T-helper 1 cell (primary cell): ENCODE data around the gene KRTAP12-1.

Experiments
- DNase-seq, 5 donors: peaks; one replicate each; pipeline ENCODE4 v3.0.0-alpha.2; 2012 to 2020

KRTAP12-1 gene

GRCh38 chr21:44710756-44711326 lies 28.9 kb upstream of the KRTAP12-1 start:
- DNase-seq, result no peak

GRCh38 chr21:44710294-44710665 lies 28.3 kb upstream of the KRTAP12-1 start:
- DNase-seq, result no peak

DNA sequence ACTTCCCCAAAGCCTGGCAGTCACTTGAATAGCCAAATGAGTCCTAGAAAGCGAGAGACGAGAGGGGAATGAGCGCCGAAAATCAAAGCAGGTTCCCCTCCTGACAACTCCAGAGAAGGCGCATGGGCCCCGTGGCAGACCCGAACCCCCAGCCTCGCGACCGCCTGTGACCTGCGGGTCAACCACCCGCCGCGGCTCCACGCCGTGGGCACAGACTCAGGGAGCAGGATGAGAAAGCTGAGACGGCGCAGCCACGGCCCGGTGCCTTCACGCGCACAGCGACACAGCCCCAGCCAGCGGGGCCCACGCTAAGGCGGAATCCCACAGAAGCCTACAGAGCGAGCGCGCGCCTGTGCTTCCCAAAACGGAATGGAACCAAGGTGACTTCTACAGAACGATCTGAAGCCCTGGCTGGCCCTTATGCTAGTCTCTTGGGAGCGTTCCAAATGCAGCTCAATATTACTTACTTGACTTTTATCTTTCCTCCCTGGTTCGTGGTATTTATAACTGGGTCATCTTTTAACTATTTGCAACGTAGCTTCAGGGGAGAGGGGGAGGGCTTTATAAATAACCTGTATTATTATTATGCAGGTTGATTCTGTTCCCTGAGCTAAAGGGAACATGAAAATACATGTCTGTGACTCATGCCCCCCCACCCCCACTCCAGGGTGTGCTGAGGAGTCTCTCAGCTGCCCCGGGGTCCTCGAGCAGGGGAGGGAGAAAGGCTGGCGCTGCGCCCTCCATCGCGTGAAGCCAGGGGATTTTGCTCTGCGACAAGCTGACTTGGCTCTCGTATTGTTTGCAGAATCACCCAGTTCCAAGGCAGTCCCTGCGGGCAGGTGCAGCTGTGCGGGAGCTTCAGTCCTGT lies 27.7 kb upstream of the KRTAP12-1 start:
- DNase-seq, result no peak

GRCh38 chr21:44708866-44709425 lies 27.0 kb upstream of the KRTAP12-1 start:
- DNase-seq, result no peak

DNA sequence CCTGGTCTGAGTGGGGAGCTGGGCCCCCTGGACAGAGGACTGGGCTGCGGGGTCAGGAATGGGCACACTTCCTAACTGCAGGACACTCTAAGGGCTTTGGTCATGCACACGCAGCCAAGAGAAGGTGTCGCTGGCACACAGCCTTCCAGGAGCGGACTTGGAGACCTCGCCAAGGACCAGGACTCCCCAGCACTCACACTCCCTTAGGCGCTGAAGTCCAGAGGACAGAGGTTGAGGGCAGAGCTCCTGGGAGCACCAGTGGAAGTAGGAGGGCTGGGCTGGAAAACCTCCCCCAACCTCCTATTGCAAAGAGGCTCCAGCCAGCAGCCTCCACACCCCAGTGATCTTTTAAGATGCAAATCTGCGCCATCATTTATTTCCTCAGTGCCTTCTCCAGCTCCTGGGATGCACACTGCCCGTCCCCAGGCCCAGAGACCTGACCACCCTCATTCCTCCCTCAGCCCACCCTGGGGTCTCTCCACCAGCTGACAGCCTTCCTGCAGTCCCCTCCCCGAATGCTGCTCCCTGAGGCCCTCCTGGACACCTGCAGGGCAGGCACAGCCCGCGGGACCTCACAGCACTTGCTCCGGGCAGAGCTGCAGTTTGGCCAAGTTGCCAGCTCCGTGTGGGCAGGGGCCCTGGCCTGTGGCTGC lies 26.4 kb upstream of the KRTAP12-1 start:
- DNase-seq, result no peak

GRCh38 chr21:44706706-44707581 lies 25.0 kb upstream of the KRTAP12-1 start:
- DNase-seq, result no peak

GRCh38 chr21:44706026-44706705 lies 24.2 kb upstream of the KRTAP12-1 start:
- DNase-seq, result no peak

DNA sequence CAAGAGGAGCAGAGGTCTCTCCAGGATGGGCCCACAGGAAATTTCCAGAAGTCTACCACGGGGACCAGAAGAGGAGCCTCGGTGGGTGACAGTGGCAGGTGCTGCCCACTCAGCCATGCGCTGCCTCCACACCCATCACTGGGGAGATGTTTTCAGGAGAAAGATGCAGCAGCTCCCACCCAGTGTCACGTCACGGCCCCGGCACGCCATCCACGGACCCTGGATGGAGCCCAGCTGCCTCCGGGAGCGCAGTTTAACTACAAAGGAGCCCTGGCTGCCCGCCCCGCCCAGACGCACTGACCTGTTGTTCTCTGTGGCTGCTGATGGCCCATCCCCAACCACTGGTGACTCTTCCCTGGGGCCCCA lies 22.7 kb upstream of the KRTAP12-1 start:
- no peak for DNase-seq

- no peak for DNase-seq
These were observed 22.0 kb upstream of the KRTAP12-1 start for GRCh38 chr21:44703731-44704635.

GRCh38 chr21:44702973-44703730 lies 21.2 kb upstream of the KRTAP12-1 start:
- no peak for DNase-seq

GRCh38 chr21:44702111-44702972 lies 20.4 kb upstream of the KRTAP12-1 start:
- no peak for DNase-seq

DNA sequence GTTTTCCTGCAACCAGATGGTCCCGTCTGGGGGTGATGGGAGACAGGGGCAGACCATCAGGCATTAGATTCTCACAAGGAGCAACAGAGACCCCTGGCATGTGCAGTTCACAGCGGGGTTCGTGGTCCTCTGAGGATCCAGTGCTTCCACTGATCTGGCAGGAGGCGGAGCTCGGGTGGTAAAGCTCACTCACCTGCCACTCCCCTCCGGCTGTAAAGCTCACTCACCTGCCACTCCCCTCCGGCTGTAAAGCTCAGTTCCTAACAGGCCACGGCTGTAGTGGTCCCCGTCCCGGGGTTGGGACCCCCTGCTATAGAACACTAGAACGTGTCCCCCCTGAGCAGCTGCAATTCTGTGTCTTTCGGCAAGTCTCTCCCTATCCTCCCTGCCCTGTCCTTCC lies 19.6 kb upstream of the KRTAP12-1 start:
- DNase-seq, result no peak

GRCh38 chr21:44701023-44701400 lies 19.0 kb upstream of the KRTAP12-1 start:
- DNase-seq, result no peak

DNA sequence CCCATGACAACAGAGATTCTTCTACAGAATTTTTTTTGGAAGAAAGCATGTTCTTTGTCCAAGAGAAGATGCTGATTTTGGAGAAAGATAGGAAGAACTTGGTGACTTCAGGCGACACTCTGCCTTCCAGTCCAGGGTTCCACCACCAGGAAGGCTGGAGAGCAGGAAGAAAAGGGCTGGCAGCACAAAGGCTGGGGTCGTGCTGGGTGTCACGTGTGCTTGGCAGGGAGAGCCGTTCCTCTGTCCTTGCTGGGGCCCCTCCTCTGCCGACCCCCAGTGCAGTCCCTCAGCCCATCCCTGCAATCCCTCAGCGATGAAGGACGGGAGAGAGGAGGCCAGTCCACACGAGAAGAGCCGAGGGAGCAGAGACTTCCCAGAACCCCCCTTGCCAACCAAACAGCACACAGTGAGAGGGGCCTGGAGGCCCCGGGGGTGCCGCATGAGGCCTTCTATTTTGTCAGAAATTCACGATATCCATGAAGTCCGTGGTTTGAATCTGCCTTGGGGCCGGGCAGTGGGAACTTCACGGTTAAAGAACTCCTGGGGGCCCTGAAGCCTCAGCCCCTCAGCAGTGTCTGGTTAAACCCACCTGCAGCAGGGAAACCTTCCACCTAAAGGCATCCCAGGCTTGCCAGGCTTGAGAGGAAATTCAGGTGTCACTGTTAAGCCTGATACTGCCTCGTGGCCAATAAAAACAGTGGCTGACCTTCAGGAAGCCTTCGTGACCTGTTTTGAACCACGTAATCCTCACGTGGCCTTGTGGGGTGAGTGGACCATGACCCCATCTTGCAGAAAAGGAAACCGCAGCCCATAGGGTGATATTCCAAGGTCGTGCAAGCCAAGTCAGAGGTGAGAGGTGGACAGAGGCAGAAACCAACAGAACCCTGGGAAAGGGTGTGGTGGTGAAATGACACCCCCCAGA lies 18.4 kb upstream of the KRTAP12-1 start:
- no peak for DNase-seq

- DNase-seq, result no peak
These were observed 17.6 kb upstream of the KRTAP12-1 start for GRCh38 chr21:44699502-44700001.

GRCh38 chr21:44697811-44698734 lies 16.1 kb upstream of the KRTAP12-1 start:
- DNase-seq, result no peak
